ENCODE data around the gene EPHB3.
A peak's percentile ranks its signal among the peaks of the same experiment; 100 is the strongest.

Gene EPHB3

DNA sequence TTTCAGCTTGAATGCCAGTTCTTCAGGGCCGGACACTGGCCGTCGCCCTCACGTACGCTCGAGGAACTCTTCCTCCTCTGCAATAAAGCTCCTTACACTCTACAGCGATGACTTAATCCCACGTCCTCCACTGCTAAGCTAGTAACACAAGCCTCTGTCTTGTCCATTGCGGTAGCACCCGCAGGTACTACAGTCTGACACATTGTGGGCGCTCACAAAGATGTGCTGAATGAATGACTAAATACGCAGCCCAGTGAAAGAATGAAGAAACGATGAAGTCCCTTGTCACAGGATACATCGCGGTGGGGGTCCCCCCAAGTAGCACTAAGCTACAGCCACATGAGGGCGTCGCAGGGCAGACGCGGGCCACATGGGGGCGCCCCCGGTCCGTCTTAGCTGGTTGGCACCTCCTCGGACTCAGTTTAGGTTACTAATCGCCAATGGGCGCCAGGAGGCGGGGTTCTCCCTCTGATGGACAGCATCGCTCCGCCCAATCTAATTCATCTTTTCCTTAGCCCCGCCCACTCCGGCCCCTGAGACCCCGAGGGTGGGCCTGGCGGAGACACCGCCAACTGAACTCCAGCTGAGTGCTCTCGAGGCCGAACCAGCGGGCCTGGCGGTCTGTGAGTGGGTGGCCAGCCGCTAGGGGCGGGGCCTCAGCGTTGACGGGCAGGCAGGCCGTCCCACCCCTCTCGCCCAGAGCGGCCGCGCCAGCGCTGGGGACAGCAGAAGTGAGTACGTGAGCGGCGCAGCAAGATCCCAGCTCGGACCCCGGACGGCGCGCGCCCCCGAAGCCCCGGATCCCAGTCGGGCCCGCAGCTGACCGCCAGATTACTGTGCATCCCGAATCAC, at the start of gene EPHB3:
Gene EPHB3 (plus strand): TSS at position 725 of the 852 bp plus-strand sequence. CDS start 451 bp downstream, outside the sequence.
- peak; percentile 97 to 98 for DNase-seq

DNA sequence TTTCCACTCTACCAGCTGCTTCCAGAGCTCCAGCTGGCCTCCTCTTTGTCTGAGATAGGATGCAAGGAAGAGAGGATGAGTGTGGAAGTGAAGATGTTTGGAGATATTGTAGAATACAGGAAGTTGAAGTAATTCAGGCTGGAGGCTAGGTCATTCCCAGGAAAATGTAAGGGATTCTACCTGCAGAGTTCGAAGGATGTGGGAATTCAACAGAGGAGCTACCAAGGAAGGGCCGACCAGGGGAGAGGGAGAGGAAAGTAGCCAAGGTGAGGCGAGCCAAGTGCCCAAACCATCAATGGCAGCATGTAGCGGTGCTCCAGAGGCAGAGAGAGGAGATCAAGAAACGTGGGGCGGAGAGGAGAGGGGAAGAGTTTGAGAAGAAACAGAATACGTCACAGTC, 49.0 kb upstream of the EPHB3 start:
- no peak for DNase-seq

GRCh38 chr3:184513276-184514170, 48.1 kb upstream of the EPHB3 start:
- peak in 1 of 2 experiments; percentile 65 for DNase-seq

DNA sequence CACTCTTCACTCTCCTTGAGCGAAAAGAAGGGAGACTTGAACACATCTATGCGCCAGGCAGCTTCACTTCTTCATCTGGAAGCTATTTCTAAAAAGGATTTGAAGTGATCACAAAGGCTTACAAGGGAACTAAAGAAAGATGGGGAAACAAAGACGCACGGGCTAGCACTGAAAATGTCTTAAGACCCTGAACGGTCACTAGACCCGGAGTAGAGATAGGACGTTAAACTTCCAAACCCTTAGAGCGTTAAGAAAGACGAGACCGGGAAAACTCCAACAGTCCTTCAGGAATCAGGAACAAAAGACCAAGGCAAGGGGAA, 47.5 kb upstream of the EPHB3 start:
- no peak for DNase-seq

GRCh38 chr3:184523825-184524615, 37.6 kb upstream of the EPHB3 start:
- DNase-seq, result peak in 1 of 2 experiments; percentile 33

DNA sequence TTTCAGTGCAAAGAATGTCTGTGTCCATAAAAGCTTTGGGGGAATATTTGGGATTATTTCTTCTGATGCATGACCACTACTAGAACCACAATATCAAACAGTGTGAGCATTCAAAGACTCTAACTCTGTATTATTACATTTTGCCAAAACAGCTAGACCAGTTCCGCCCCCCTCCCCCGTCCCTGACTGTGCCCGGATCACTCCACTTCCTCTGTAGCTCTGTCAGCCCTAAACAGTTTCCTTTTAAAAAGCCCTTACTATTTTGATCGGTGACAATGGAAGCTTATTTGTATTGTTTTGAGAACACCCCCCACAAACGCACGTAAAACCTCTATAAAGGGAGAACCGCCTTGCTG, 36.6 kb upstream of the EPHB3 start:
- no peak for DNase-seq

- no peak for DNase-seq
These were observed 36.1 kb upstream of the EPHB3 start for GRCh38 chr3:184525337-184526087.

DNA sequence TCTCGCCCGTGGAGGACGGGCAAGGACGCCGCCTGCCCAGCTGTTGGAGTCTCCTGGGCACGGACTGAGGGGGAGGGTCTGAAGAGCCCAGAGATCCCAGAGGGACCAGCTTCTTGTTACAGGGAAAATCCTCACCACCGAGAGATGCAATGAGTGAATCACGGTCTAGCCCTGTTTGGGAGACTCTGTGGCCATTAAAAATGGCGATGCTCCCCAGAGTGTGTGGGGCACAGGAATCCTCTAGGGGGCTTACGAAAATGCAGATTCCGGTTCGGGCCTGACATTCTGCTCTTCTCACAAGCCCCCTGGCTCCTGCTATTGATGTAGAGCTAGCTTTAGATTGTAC, 35.5 kb upstream of the EPHB3 start:
- DNase-seq, result no peak

- DNase-seq, result no peak
These were observed 29.8 kb upstream of the EPHB3 start for GRCh38 chr3:184531626-184532280.

GRCh38 chr3:184532940-184533732, 28.4 kb upstream of the EPHB3 start:
- no peak for DNase-seq

GRCh38 chr3:184537885-184538665, 23.5 kb upstream of the EPHB3 start:
- DNase-seq, result no peak

DNA sequence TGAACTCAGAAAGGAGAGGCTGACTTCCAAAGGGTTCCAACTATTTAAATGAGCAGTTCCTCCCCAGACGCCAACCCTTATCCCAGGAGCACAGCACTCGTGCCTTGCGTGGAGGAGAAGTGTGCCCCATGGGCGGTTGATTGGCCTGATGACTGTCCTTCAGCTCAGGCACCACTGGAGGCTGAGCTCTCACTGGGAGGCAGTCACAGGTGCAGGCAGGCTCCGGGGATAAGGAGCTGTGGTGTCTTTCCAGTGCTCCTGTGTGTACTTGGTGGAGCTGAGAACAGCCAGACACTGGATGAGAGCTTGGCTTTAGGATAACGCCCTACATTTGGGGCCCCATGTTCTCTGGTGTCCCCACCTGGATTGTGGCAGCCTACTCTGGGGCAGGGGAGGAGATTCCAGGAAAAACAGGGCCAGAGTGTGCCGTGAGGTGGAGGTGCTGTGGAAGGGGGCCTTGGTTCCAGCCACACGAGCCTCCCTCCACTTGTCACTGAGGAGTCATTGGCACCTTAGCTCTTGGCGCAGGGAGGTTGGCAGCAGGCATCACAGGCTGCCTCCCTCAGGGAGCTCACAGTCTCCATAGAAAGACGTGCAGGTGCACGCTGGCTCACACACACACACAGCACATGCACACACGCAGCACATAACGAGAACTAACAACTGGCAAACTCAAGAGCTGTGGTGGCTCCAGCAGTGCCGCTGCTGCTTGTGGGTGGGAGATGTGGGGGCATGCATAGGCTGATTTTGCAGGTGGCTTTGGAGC, 22.7 kb upstream of the EPHB3 start:
- no peak for DNase-seq

GRCh38 chr3:184539801-184540435, 21.7 kb upstream of the EPHB3 start:
- DNase-seq, result no peak

- peak in 1 of 2 experiments; percentile 31 for DNase-seq
These were observed 20.6 kb upstream of the EPHB3 start for GRCh38 chr3:184540777-184541681.

DNA sequence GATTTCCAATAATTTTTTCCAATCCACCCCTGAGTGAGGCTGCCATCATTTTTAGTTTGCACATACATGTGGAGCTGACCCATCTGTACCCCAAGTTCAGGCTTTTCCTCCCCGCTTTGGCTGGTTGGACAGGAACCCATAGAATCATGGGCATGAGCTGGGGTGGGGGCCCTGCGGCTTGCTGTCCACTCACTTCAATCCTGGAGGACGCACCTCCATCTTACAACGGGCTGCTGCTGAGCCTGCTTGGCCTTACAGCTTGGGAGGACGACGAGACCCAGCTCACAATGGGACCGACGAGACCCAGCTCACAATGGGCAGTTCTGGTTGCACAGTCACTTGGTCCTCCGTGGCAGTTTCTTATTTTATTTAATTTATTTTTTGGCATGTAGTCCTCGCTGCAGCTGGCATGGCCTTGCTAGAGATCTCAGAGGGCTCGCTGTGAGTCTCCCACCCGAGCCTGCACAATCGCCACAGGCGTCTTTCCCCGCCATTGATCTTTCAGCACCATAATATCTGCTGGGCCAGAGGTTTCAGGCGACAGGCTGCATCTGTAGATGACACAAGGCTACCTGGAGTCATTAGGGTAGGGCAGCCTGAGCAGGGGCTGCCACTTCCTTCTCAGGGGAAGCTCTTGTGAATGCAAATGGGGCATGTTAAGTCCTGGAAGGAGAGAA, 19.6 kb upstream of the EPHB3 start:
- DNase-seq, result no peak

GRCh38 chr3:184542577-184542976, 19.0 kb upstream of the EPHB3 start:
- DNase-seq, result no peak

DNA sequence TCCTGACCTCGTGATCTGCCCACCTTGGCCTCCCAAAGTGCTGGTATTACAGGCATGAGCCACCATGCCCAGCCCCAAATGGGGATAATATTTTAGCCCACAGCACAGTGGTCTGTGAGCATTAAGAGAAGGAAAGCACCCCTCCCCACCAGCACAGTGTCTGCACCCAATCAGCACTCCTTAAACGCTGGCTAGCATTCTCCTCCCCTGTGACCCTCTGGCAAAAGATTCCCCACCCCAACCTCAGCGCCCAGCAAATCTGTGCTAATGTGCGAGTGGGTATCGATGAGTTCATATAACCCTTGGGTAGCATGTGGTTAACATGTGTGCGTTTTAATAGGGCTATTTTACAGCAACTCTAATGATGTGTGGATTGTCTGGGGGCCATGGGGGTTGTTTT, 18.3 kb upstream of the EPHB3 start:
- DNase-seq, result no peak
